MCF 10A (cell line): ENCODE data around the gene LDHD. TPM values are rescaled to one million over a fixed set of nuclear protein-coding genes. Genes with fewer than 3 reads are reported as not detected.

Experiments
- BruUV-seq: library from RNA; stranded (reverse); fragments of 400-500 nt; replicated peaks from 2 replicates; lab custom pipeline; 2021; lab: Mats Ljungman, UMichigan
- CTCF ChIA-PET: fragments of 300-600 bp; sonication (Branson Sonifier 250); formaldehyde crosslinking; extraction: SDS; loops from one replicate; lab custom pipeline; 2021; ENCODE audit warnings: antibody characterized with exemption, inconsistent platforms; lab: Yijun Ruan, JAX
- POLR2A ChIA-PET: fragments of 300-600, 350-650 bp; sonication (Branson Sonifier 250); formaldehyde crosslinking; extraction: SDS; loops from one replicate; lab custom pipeline; 2020; ENCODE audit warnings: antibody characterized with exemption, inconsistent platforms; lab: Yijun Ruan, JAX
- DNase-seq: peaks from one replicate; pipeline ENCODE4 v3.0.0-alpha.2; 2018; ENCODE audit not compliant: unreplicated experiment
- H3K27ac Mint-ChIP-seq: one replicate; pipeline ENCODE4 v1.8.0; 2022; ENCODE audit warnings: mild to moderate bottlenecking, low read depth, mixed read lengths; ENCODE audit not compliant: unreplicated experiment
- H3K27me3 Mint-ChIP-seq: one replicate; pipeline ENCODE4 v1.8.0; 2022; ENCODE audit warnings: mixed read lengths; ENCODE audit not compliant: insufficient read depth, unreplicated experiment
- H3K36me3 Mint-ChIP-seq: one replicate; pipeline ENCODE4 v1.8.0; 2022; ENCODE audit warnings: mild to moderate bottlenecking, moderate library complexity, mixed read lengths; ENCODE audit not compliant: insufficient read depth, unreplicated experiment
- H3K4me1 Mint-ChIP-seq: one replicate; pipeline ENCODE4 v1.8.0; 2022; ENCODE audit warnings: mixed read lengths; ENCODE audit not compliant: insufficient read depth, unreplicated experiment
- H3K4me3 Mint-ChIP-seq: one replicate; pipeline ENCODE4 v1.8.0; 2022; ENCODE audit warnings: mild to moderate bottlenecking, moderate library complexity, mixed read lengths; ENCODE audit not compliant: unreplicated experiment
- H3K9me3 Mint-ChIP-seq: one replicate; pipeline ENCODE4 v1.8.0; 2022; ENCODE audit warnings: mixed read lengths; ENCODE audit not compliant: unreplicated experiment
- intact Hi-C: fragments of 100-400 bp; cut with micrococcal nuclease; formaldehyde crosslinking; loops from 2 replicates; pipeline ENCODE4 v1.14.1; 2022
- total RNA-seq: library from RNA; stranded (reverse); gene quantifications from 2 replicates; pipeline ENCODE4 v1.2.3, GENCODE V29; 2022
- TF ChIP-seq, protein P1 (sequence below): fragments of 200-600 bp; IDR thresholded peaks from one replicate; pipeline ENCODE4 v1.8.0; 2022; ENCODE audit warnings: antibody characterized with exemption, mild to moderate bottlenecking; ENCODE audit not compliant: unreplicated experiment

The LDHD gene
- total RNA-seq, 1 experiment from 2014 or later: 0.30 TPM

DNA sequence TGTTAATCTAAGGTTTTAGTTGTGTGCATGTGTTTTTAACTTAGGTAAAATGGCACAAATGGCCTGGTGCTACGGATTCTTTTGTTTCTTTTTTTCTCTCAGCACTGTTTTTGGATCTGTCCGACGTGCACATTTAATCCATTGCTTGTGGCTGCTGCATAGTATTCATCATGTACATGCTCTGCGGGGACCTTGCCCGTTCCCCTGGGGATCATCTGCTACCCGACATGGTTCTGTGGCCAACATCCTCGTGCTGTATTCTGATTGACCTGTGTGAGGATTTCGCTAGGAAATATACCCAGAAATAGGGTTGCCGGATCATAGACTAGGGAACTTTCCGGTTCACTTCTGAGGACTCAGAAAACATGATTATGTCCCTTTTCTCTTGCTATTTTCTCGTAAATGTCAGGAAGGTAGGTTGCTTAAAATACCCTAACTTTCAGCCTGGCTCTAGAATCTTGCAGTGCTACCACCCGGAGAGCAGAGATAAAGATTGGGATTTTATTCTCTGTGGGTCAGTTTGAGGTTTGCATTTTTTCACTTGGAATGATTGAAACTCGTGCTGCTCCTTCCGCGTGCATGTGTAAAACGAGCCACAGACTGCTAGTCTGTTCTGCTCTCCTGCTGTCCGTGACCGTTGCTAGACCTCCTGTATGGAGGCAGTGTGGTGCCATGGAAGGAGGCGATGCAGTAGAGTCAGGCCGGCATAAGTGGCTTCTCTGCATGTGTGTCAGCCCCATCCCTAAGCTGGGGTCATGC, 42.9 kb downstream of the LDHD start:
- no peak for DNase-seq
- Mint-ChIP-seq H3K36me3 (no peaks in the 10 kb centered on the region), H3K27ac (no peak overlapping the region), H3K27me3 (no peaks in the 10 kb centered on the region), H3K9me3 (no peaks in the 10 kb centered on the region), H3K4me1 (no peaks in the 10 kb centered on the region), H3K4me3 (no peak overlapping the region)
- TF ChIP-seq, protein P1, sequence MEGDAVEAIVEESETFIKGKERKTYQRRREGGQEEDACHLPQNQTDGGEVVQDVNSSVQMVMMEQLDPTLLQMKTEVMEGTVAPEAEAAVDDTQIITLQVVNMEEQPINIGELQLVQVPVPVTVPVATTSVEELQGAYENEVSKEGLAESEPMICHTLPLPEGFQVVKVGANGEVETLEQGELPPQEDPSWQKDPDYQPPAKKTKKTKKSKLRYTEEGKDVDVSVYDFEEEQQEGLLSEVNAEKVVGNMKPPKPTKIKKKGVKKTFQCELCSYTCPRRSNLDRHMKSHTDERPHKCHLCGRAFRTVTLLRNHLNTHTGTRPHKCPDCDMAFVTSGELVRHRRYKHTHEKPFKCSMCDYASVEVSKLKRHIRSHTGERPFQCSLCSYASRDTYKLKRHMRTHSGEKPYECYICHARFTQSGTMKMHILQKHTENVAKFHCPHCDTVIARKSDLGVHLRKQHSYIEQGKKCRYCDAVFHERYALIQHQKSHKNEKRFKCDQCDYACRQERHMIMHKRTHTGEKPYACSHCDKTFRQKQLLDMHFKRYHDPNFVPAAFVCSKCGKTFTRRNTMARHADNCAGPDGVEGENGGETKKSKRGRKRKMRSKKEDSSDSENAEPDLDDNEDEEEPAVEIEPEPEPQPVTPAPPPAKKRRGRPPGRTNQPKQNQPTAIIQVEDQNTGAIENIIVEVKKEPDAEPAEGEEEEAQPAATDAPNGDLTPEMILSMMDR: no peak
- CTCF ChIA-PET: interaction anchor here (0.7 to 0.9 kb wide), 2 partner anchors 12 kb away, joined by 4 to 6 read pairs; no protein-coding TSS in a partner anchor
- POLR2A ChIA-PET: no interaction called here
- intact Hi-C loops: no loop called here
- BruUV-seq: no TSS peak

DNA sequence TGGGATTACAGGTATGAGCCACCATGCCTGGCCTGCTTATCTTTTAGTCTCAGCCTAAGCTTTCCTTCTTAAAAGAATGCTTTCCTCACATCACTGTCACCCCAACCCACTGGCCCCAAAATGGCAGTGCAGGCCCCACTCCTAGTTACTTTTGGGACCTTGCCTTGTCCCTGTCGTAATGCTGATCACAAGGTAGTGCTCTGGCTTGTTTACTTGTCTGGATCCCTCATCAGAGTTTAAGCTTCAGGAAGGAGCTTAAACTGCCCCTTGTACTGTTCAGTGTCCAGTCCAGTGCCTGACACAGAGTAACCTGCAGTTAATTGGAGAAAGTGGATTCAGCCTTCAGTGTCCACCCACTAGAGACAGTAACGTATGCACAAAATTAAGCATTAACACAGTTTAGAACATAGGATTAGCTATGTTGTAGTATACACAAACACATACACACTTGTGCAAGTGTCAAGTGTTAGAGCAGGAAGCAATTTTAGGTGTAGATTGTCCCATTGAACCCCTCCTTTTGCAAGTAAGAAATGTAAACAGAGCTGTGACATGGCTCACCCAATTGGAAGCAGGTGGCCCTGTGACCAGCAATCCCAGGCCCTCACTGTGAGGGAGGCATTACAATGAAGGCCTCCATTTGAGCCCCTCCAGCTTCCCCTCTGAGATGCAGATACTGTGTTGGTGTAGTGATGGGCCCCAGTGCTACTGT, 44.2 kb downstream of the LDHD start:
- intact Hi-C loops: no loop called here
- ChIA-PET CTCF (interaction anchor here (0.7 to 0.8 kb wide), 2 partner anchors 20 to 22 kb away, joined by 3 read pairs; no protein-coding TSS in a partner anchor), POLR2A (interaction anchor here (1.2 kb wide), 1 partner anchor 10 kb away, joined by 3 read pairs; no protein-coding TSS in a partner anchor)
- no TSS peak for BruUV-seq
- TF ChIP-seq, protein P1: no peak
- no peaks in the 10 kb centered on the region for H3K4me1 Mint-ChIP-seq
- no peak overlapping the region for H3K4me3 Mint-ChIP-seq
- DNase-seq: no peak
- H3K36me3 Mint-ChIP-seq: no peaks in the 10 kb centered on the region
- H3K9me3 Mint-ChIP-seq: no peaks in the 10 kb centered on the region
- no peak overlapping the region for H3K27ac Mint-ChIP-seq
- no peaks in the 10 kb centered on the region for H3K27me3 Mint-ChIP-seq

DNA sequence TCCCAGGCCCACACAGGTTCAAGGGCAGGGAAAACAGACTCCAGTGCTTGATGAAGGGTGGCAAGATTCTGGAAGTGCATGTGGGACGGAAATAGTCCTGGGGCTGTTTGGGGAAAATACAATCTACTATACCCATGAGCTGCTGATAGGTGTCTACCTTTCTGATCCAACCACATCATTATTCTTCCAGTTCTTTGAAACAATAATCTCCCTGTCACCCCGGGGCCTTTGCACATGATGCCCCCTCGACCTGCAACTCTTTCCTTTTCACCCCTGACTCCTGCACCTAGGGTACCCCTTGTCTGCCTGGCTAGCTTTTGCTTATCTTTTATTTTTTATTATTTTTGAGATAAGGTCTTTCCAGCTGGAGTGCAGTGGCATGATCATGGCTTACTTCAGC, 45.0 kb downstream of the LDHD start:
- Mint-ChIP-seq H3K4me3 (no peak overlapping the region), H3K9me3 (no peaks in the 10 kb centered on the region), H3K36me3 (no peaks in the 10 kb centered on the region), H3K4me1 (no peaks in the 10 kb centered on the region), H3K27me3 (no peaks in the 10 kb centered on the region), H3K27ac (no peak overlapping the region)
- no TSS peak for BruUV-seq
- TF ChIP-seq, protein P1: no peak
- DNase-seq: no peak
- ChIA-PET CTCF (interaction anchor here (0.7 to 1.1 kb wide), 3 partner anchors 9 to 1074 kb away, joined by 4 to 9 read pairs (median 4); no protein-coding TSS in a partner anchor), POLR2A (no interaction called here)
- intact Hi-C loops: no loop called here
